Activated naive CD8-positive, alpha-beta T cell treated with anti-CD3 and anti-CD28 coated beads, Interleukin-2, amount 10 ng/mL, durations not matched to agents 7 days and 5 days (primary cell): ENCODE data around the gene SIRT1. TPM values are rescaled to one million over a fixed set of nuclear protein-coding genes. Genes with fewer than 3 reads are reported as not detected.
A peak's percentile ranks its signal among the peaks of the same experiment; 100 is the strongest.
"Not testable (repeated sequence)": the region's sequence is repeated elsewhere in the genome, so short reads cannot be mapped to it uniquely, and the experiment has no call there.

ENCODE experiments used
- ATAC-seq: fragments of 150-1000 bp; cut with Tn5 transposase; one replicate; pipeline ENCODE4 v1.10.0; 2021; ENCODE audit warnings: low read depth, moderate library complexity
- POLR2A ChIA-PET: fragments of 350-600 bp; sonication (Branson Sonifier 250); formaldehyde crosslinking; loops from one replicate; lab custom pipeline; 2021; ENCODE audit warnings: antibody characterized with exemption; lab: Charles Lee
- DNase-seq: peaks from one replicate; pipeline ENCODE4 v3.0.0; 2021
- H3K27ac Mint-ChIP-seq: one replicate; pipeline ENCODE4 v1.8.0; 2022; ENCODE audit warnings: mild to moderate bottlenecking, mixed read lengths
- H3K27me3 Mint-ChIP-seq: one replicate; pipeline ENCODE4 v1.8.0; 2022; ENCODE audit warnings: mild to moderate bottlenecking, moderate library complexity, mixed read lengths
- H3K36me3 Mint-ChIP-seq: one replicate; pipeline ENCODE4 v1.8.0; 2021; ENCODE audit warnings: mild to moderate bottlenecking, mixed read lengths
- H3K4me1 Mint-ChIP-seq: one replicate; pipeline ENCODE4 v1.8.0; 2021; ENCODE audit warnings: mixed read lengths
- H3K4me3 Mint-ChIP-seq: one replicate; pipeline ENCODE4 v1.8.0; 2022; ENCODE audit warnings: mild to moderate bottlenecking, moderate library complexity, mixed read lengths
- H3K9me3 Mint-ChIP-seq: one replicate; pipeline ENCODE4 v1.8.0; 2021; ENCODE audit warnings: mixed read lengths
- total RNA-seq, 2 experiments: library from RNA; stranded (reverse); gene quantifications; one replicate each; pipeline ENCODE4 v1.2.3, GENCODE V29; 2021

SIRT1 gene
- 10 to 100 TPM; 31.6 to 31.7 TPM for total RNA-seq

GRCh38 chr10:67884313-67884841, at the start of gene SIRT1:
Gene SIRT1 (plus strand): TSS chr10:67884656. CDS start chr10:67884722, 66 bp downstream.
- no peaks in the 10 kb centered on the region for H3K9me3 Mint-ChIP-seq

DNA sequence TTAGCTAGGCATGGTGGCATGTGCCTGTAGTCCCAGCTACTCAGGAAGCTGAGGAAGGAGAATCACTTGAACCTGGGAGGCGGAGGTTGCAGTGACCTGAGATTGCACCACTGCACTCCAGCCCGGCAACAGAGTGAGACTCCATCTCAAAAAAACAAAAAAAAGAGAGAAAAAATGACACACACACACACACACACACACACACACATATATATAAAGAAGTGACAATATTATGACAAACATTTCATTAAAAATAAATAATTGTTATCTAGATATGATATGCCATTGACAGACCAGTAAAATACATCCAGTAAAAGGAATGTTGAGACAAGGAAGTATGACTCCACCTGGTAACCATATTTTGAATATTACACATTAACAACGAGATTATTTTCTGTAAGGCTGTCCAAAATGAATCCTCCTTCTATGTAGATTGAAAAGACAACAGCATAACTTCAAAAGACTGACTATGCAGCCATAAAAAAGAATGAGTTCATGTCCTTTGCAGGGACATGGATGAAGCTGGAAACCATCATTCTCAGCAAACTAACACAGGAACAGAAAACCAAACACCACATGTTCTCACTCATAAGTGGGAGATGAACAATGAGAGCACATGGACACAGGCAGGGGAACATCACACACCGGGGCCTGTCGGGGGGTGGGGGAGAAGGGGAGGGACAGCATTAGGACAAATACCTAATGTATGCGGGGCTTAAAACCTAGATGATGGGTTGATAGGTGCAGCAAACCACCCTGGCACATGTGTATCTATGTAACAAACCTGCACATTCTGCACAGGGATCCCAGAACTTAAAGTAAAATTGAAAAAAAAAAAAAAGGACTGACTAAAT, 48.7 kb upstream of the SIRT1 start:
- H3K36me3 Mint-ChIP-seq, POLR2A ChIA-PET: not testable (repeated sequence)
- H3K4me3 Mint-ChIP-seq = peak overlapping the region; percentile 60

More at GRCh38 chr10:67884313-67884841, at the start of gene SIRT1:
- Mint-ChIP-seq H3K36me3 (peaks cover 17% of the 10 kb centered on the region), H3K27ac (peak within 1 kb of the TSS; percentile 89), H3K4me1 (peaks cover 17% of the 10 kb centered on the region), H3K4me3 (peak within 1 kb of the TSS; percentile 91), H3K27me3 (peaks cover 2% of the 10 kb centered on the region)
- DNase-seq = peak; percentile 94
- peak; percentile 81 for ATAC-seq
- POLR2A ChIA-PET = interaction anchor here (0.5 to 1.6 kb wide), 9 partner anchors 12 to 447 kb away, joined by 3 to 6 read pairs (median 3); partner anchors contain the start of gene HNRNPH3

GRCh38 chr10:67836488-67836887, 48.0 kb upstream of the SIRT1 start:
- Mint-ChIP-seq H3K36me3 (peaks cover 5% of the 10 kb centered on the region), H3K9me3 (peaks cover 6% of the 10 kb centered on the region), H3K4me1 (peaks cover 16% of the 10 kb centered on the region), H3K27ac (no peak overlapping the region), H3K27me3 (no peaks in the 10 kb centered on the region), H3K4me3 (no peak overlapping the region)
- no peak for DNase-seq
- no peak for ATAC-seq
- POLR2A ChIA-PET = no interaction called here

More for the DNA sequence above, 48.7 kb upstream of the SIRT1 start:
- H3K27me3 Mint-ChIP-seq, DNase-seq, ATAC-seq, H3K9me3 Mint-ChIP-seq, H3K27ac Mint-ChIP-seq: not testable (repeated sequence)
- peaks cover 16% of the 10 kb centered on the region for H3K4me1 Mint-ChIP-seq

GRCh38 chr10:67836972-67837371, 47.5 kb upstream of the SIRT1 start:
- H3K4me1 Mint-ChIP-seq = peaks cover 14% of the 10 kb centered on the region
- ATAC-seq = no peak
- no peaks in the 10 kb centered on the region for H3K27me3 Mint-ChIP-seq
- peaks cover 6% of the 10 kb centered on the region for H3K36me3 Mint-ChIP-seq
- peak overlapping the region; percentile 5 for H3K4me3 Mint-ChIP-seq
- DNase-seq = no peak
- POLR2A ChIA-PET = interaction anchor here (2.0 kb wide), 1 partner anchor 13 kb away, joined by 5 read pairs; no protein-coding TSS in a partner anchor
- H3K27ac Mint-ChIP-seq = no peak overlapping the region
- peaks cover 7% of the 10 kb centered on the region for H3K9me3 Mint-ChIP-seq

DNA sequence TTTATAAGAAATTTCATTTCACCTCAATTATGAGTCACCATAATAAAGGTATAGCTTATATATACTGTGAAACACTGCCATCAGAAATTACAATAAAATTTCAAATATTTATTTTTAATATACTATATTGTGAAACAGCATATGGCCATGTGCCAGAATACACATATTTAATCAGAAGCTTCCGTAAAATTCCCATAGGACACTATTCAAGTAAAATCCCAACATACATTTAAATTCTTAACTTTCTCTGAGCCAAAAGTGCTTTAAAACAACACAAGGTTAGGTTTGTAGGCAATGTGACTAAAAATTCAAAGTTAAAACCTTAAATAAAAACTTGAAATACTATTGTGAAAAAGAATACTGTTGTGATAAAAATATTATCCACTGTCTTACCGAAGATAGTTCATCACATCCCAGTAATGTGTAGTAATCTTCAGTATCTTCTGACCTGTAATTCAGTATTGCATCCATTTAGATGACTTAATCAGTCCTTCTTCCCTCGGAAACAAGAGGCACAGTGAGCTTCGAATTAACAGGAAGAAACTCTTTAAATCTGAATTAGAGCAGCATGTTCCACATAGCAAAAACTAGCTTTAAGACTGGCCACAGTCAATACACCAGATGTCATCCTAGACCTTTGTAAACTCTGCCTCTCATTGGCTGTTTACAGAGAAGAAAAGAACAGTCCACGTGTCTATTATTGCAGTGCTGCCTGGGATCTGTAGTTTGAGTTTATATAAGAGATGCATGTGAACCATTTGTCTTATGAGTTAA, 46.7 kb upstream of the SIRT1 start, which contains the start of gene DNAJC12:
TSS of gene DNAJC12 (minus strand) at position 648 of the 774 bp plus-strand sequence. CDS start at position 471, 177 bp downstream.
- peak; percentile 99 for ATAC-seq
- Mint-ChIP-seq H3K27me3 (no peaks in the 10 kb centered on the region), H3K27ac (peak within 1 kb of the TSS; percentile 74), H3K4me1 (peaks cover 14% of the 10 kb centered on the region), H3K9me3 (peaks cover 10% of the 10 kb centered on the region), H3K36me3 (peaks cover 6% of the 10 kb centered on the region), H3K4me3 (peak within 1 kb of the TSS; percentile 83)
- DNase-seq = no peak
- POLR2A ChIA-PET = interaction anchor here (0.7 to 2.0 kb wide), 5 partner anchors 12 to 769 kb away, joined by 3 to 5 read pairs (median 4); partner anchors contain the start of gene HNRNPH3

DNA sequence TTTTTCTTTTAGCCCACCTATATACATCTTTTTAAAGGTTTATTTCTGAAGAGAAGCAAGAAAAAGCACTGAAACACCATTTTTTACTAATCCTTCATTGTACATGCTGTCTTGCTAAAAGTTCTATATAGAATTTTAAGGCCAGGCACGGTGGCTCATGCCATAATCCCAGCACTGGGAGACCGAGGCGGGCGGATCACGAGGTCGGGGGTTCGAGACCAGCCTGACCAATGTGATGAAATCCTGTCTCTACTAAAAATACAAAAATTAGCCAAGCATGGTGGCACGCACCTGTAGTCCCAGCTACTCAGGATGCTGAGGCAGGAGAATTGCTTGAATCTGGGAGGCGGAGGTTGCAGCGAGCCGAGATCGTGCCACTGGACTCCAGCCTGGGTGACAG, 44.9 kb upstream of the SIRT1 start:
- H3K4me1 Mint-ChIP-seq, H3K36me3 Mint-ChIP-seq, H3K27me3 Mint-ChIP-seq, ATAC-seq, H3K4me3 Mint-ChIP-seq, POLR2A ChIA-PET, H3K27ac Mint-ChIP-seq, H3K9me3 Mint-ChIP-seq, DNase-seq: not testable (repeated sequence)

- Mint-ChIP-seq H3K36me3 (peaks cover 6% of the 10 kb centered on the region), H3K4me3 (no peak overlapping the region), H3K27ac (no peak overlapping the region), H3K4me1 (peaks cover 7% of the 10 kb centered on the region), H3K27me3 (no peaks in the 10 kb centered on the region), H3K9me3 (peaks cover 10% of the 10 kb centered on the region)
- DNase-seq = no peak
- ATAC-seq = no peak
- POLR2A ChIA-PET = no interaction called here
Measured at GRCh38 chr10:67839951-67840350, 44.5 kb upstream of the SIRT1 start.

DNA sequence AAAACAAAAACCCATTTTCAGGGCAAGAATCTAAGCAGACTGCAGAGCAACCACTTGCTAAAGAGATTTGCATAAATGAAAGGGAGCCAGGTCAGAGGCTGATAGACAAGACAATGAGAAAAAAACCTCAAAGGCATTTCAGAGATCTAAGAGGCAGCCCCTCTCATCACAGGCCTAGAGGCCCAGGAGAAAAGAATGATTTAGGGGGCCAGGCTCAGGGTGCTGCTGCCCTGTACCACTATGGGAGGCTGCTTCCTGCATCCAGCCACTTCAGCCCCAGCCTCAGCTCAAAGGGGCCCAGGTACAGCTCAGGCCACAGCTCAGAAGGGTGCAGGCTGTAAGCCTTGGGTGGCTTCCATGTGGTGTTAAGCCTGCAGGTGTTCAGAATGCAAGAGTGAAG, 42.7 kb upstream of the SIRT1 start:
- H3K27me3 Mint-ChIP-seq = no peaks in the 10 kb centered on the region
- no peak overlapping the region for H3K27ac Mint-ChIP-seq
- POLR2A ChIA-PET = no interaction called here
- peaks cover 6% of the 10 kb centered on the region for H3K36me3 Mint-ChIP-seq
- ATAC-seq (no peak), DNase-seq (no peak)
- peaks cover 10% of the 10 kb centered on the region for H3K9me3 Mint-ChIP-seq
- peaks cover 3% of the 10 kb centered on the region for H3K4me1 Mint-ChIP-seq
- no peak overlapping the region for H3K4me3 Mint-ChIP-seq

GRCh38 chr10:67843284-67843683, 41.2 kb upstream of the SIRT1 start:
- DNase-seq (no peak), ATAC-seq (no peak)
- Mint-ChIP-seq H3K27ac (no peak overlapping the region), H3K9me3 (peaks cover 10% of the 10 kb centered on the region), H3K27me3 (no peaks in the 10 kb centered on the region), H3K36me3 (peaks cover 6% of the 10 kb centered on the region), H3K4me1 (no peaks in the 10 kb centered on the region), H3K4me3 (no peak overlapping the region)
- POLR2A ChIA-PET = no interaction called here

DNA sequence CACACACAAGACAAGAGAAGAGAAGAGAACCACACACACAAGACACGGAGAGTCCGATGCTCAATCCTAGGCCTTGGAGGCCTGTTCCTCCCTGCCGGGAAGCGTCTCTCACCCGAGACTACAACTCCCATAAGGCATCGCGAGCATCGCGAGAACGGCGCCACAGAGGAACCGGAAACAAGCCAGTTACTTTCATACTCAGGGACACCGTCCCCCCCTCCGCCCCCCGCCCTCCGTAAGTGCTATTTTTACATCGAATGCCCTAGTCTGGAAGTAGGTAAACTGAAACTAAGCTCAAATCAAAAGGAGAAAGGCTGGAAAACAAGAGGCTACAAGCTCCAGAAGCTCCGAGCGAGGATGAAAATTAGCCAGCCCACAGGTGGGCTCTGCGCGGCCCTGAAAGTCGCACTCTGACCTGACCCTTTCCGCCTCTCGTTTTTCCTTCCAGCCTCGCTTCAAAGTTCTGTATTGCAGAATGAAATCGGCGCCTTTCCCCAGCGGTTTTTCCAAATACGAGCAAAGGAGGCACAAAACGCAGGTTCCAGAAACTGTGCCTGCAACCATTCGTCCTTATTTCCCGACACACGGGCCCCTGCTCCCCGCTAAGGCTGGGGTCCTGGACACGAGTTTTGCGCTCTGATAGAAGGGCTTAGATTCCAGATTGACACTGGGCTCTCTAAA, 35.0 kb upstream of the SIRT1 start:
- Mint-ChIP-seq H3K4me3 (peak overlapping the region; percentile 96), H3K27me3 (no peaks in the 10 kb centered on the region), H3K9me3 (no peaks in the 10 kb centered on the region), H3K36me3 (peaks cover 3% of the 10 kb centered on the region), H3K27ac (peak overlapping the region; percentile 96), H3K4me1 (peaks cover 6% of the 10 kb centered on the region)
- DNase-seq (peak; percentile 93), ATAC-seq (peak; percentile 99)
- POLR2A ChIA-PET = interaction anchor here (0.6 to 1.4 kb wide), 11 partner anchors 12 to 498 kb away, joined by 3 to 8 read pairs (median 5); partner anchors contain the start of genes DNAJC12, HNRNPH3 and SIRT1

DNA sequence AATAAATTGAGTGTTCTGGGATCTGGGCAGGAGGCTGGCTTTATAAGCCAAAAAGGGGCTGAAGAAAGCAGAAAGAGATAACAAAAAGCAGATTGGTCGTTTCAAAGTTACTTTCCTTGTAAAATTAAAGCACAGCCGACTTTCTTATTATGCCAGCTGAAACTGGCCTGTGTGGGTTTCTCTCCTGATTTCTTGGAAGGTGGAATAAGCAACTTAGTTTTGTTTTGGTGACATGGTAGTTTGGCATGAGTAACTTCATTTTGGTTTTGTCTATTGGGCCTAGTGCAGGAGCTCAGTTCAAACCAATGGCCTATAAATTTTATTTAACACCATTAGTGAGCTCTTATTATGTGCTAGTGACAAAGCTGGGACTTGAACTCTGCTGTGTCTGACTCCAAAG, 33.3 kb upstream of the SIRT1 start:
- POLR2A ChIA-PET = interaction anchor here (1.1 kb wide), 1 partner anchor 63 kb away, joined by 3 read pairs; no protein-coding TSS in a partner anchor
- Mint-ChIP-seq H3K27me3 (no peaks in the 10 kb centered on the region), H3K4me3 (peak overlapping the region; percentile 5), H3K36me3 (peaks cover 3% of the 10 kb centered on the region), H3K9me3 (no peaks in the 10 kb centered on the region), H3K27ac (peak overlapping the region; percentile 24), H3K4me1 (peaks cover 14% of the 10 kb centered on the region)
- ATAC-seq (no peak), DNase-seq (no peak)

DNA sequence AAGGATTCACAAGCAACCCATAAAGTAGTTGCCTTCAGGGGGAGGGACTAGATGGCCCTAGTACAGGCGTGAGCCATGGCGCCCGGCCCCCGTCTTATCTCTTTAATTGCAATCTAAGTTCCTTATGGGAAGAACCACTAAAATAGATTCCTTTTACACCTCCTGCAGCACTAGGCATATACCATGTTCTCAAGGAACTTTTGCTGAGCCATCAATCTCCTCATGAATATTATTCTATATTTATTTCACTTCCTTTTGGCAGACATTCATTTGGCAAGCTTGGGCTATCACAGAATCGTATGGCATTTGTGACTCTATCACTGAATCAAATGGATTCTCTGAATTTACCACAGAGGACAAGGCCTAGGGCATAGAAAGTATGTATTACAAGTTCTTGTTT, 31.7 kb upstream of the SIRT1 start:
- Mint-ChIP-seq H3K27me3 (no peaks in the 10 kb centered on the region), H3K4me1 (peaks cover 14% of the 10 kb centered on the region), H3K9me3 (no peaks in the 10 kb centered on the region), H3K4me3 (no peak overlapping the region), H3K36me3 (peaks cover 3% of the 10 kb centered on the region), H3K27ac (no peak overlapping the region)
- POLR2A ChIA-PET = no interaction called here
- no peak for ATAC-seq
- DNase-seq = no peak
